ENCODE measurements around the gene TESMIN. TPM values are rescaled to one million over a fixed set of nuclear protein-coding genes. Genes with fewer than 3 reads are reported as not detected.

Gene TESMIN
- total RNA-seq, 1 experiment from 2014 or later, result 45.2 TPM

DNA sequence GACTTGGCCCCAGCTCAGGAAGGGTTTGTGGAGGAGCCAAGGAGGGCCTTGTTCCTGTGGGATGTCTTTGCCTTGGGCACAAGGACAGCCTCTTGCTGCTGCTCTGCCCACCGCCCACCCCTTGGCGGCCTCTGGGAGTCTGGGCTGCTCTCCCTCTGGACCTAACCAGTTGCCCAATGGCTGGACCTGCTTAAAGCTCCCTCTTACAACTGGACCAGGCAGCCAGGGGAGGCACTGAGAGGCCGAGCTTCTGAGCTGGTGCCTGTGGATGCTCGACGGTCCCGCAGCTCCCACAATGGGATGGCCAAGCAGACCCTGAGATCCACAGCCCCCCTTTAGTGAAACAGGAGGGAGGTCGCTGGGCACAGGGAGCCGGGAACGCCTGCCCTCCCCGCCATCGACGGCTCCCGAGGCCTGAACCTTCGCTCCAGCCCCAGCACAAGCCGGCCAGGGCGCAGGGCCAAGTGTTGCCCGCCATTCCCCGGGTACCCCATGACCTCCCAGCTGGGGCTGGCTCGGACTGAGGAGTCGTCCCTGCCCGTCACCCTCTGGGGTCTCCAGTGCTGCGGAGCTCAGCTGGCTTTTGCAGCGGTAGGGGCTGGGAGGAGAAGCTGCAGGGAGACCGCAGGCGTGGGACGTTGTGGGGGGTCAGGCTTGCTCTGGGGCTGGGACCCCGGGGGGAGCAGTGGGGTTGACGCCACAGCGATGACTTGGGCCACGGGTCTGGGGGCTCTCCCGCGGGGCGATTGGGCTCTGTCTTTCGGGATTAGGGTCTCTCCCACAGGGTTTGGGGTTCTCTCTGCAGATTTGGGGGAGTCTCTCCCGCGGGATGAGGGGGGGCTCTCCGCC is 67.6 kb downstream of the TESMIN start:
- Histone ChIP-seq H3K23ac (ENCODE audit: insufficient read length, low read depth, low read length) (no peak overlapping the region), H2BK120ac (ENCODE audit: low read depth, low read length, poor library complexity, severe bottlenecking) (no peak overlapping the region), H3K9ac (ENCODE audit: extremely low read depth, insufficient read length, low read length) (no peak overlapping the region), H2AFZ (ENCODE audit: low read length) (no peak overlapping the region), H3K4ac (ENCODE audit: low read depth, low read length) (no peak overlapping the region), H4K20me1 (ENCODE audit: control insufficient read depth, insufficient read depth, insufficient read length) (no peaks in the 10 kb centered on the region), H2BK12ac (ENCODE audit: insufficient read length, low read depth, low read length) (no peak overlapping the region), H4K5ac (ENCODE audit: insufficient read length, low read depth, low read length) (no peak overlapping the region), H4K8ac (replicated peaks; ENCODE audit: insufficient read length, low read depth, low read length) (no peak overlapping the region), H3K27ac (ENCODE audit: insufficient read length, low read depth, low read length) (no peak overlapping the region), H3K9me3 (ENCODE audit: control insufficient read depth, low read depth, low read length) (no peaks in the 10 kb centered on the region), H3T11ph (ENCODE audit: low read length) (no peak overlapping the region), H3K56ac (ENCODE audit: insufficient read length, low read depth, low read length) (no peak overlapping the region), H4K91ac (ENCODE audit: insufficient read length, low read depth, low read length) (no peak overlapping the region), H3K27me3 (ENCODE audit: insufficient read depth, low read length) (peaks cover 18% of the 10 kb centered on the region; the same call in 1 of the 2 replicates), H3K14ac (ENCODE audit: insufficient read depth, low read length) (peak overlapping the region; percentile 10; the same call in 1 of the 2 replicates), H3K18ac (ENCODE audit: insufficient read length, low read depth, low read length) (peak overlapping the region; percentile 2), H3K4me1 (ENCODE audit: insufficient read depth, low read length) (no peaks in the 10 kb centered on the region), H3K4me2 (ENCODE audit: insufficient read depth, insufficient read length, low read length) (peak overlapping the region; percentile 65), H2BK20ac (ENCODE audit: low read depth, low read length, poor library complexity, severe bottlenecking) (no peak overlapping the region), H3K23me2 (ENCODE audit: insufficient read length, low read depth, low read length, poor library complexity, severe bottlenecking) (peaks cover 6% of the 10 kb centered on the region), H2AK5ac (ENCODE audit: insufficient read length, low read length) (no peak overlapping the region), H3K79me2 (ENCODE audit: insufficient read depth, low read length) (no peaks in the 10 kb centered on the region), H3K79me1 (ENCODE audit: insufficient read depth, low read depth, low read length, poor library complexity, severe bottlenecking) (no peaks in the 10 kb centered on the region), H2BK5ac (ENCODE audit: insufficient read length, low read length) (no peak overlapping the region), H2BK15ac (ENCODE audit: low read depth, low read length) (no peak overlapping the region)
- no CpG with 5 or more reads among the region's 37 CpGs for WGBS (ENCODE audit: extremely low coverage, insufficient read length, low lambda C conversion rate)
- peak overlapping the region; percentile 59 to 68; a peak in 4 of 5 replicates for H3K4me3 Mint-ChIP-seq
- peaks cover 0 to 31% (median 26%) of the 10 kb centered on the region in 3 experiments; a peak in 6 of 7 replicates for H3K36me3 Mint-ChIP-seq (ENCODE audit: insufficient read depth in 1 of 3, low read depth in 3 of 3)
- TF ChIP-seq, protein P1, sequence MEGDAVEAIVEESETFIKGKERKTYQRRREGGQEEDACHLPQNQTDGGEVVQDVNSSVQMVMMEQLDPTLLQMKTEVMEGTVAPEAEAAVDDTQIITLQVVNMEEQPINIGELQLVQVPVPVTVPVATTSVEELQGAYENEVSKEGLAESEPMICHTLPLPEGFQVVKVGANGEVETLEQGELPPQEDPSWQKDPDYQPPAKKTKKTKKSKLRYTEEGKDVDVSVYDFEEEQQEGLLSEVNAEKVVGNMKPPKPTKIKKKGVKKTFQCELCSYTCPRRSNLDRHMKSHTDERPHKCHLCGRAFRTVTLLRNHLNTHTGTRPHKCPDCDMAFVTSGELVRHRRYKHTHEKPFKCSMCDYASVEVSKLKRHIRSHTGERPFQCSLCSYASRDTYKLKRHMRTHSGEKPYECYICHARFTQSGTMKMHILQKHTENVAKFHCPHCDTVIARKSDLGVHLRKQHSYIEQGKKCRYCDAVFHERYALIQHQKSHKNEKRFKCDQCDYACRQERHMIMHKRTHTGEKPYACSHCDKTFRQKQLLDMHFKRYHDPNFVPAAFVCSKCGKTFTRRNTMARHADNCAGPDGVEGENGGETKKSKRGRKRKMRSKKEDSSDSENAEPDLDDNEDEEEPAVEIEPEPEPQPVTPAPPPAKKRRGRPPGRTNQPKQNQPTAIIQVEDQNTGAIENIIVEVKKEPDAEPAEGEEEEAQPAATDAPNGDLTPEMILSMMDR (conservative IDR thresholded peaks at IDR 0.05), result no peak
- DNase-seq, result peak; percentile 52
- H3K27me3 Mint-ChIP-seq (ENCODE audit: low read depth), result peaks cover 47% of the 10 kb centered on the region
- H3K27ac Mint-ChIP-seq, result no peak overlapping the region
- no peaks in the 10 kb centered on the region for H3K9me3 Mint-ChIP-seq
- H3K4me1 Mint-ChIP-seq, result peaks cover 14% of the 10 kb centered on the region in 2 experiments
